Activated B cell treated with CpG ODN at 0.5 μM for 24 hours (primary cell): Measurements from ENCODE around the gene EVI5L. TPM values are rescaled to one million over a fixed set of nuclear protein-coding genes. Genes with fewer than 3 reads are reported as not detected.

Experiments used
- ATAC-seq: fragments of 200-7000 bp; cut with Tn5 transposase; one replicate; pipeline ENCODE4 v1.10.0; 2021; ENCODE audit warnings: low read depth, mild to moderate bottlenecking, moderate library complexity
- CTCF ChIA-PET: fragments of 350-600 bp; sonication (Branson Sonifier 250); formaldehyde crosslinking; loops from one replicate; lab custom pipeline; 2021; ENCODE audit warnings: antibody characterized with exemption; lab: Charles Lee
- POLR2A ChIA-PET: fragments of 350-600 bp; sonication (Branson Sonifier 250); formaldehyde crosslinking; loops from one replicate; lab custom pipeline; 2021; ENCODE audit warnings: antibody characterized with exemption; lab: Charles Lee
- DNase-seq: peaks from one replicate; pipeline ENCODE4 v3.0.0; 2022
- H3K27ac Mint-ChIP-seq: one replicate; pipeline ENCODE4 v1.8.0; 2020; ENCODE audit warnings: mixed read lengths
- H3K27me3 Mint-ChIP-seq: one replicate; pipeline ENCODE4 v1.8.0; 2021; ENCODE audit warnings: mixed read lengths
- H3K36me3 Mint-ChIP-seq: one replicate; pipeline ENCODE4 v1.8.0; 2021; ENCODE audit warnings: low read depth, mixed read lengths
- H3K4me1 Mint-ChIP-seq: one replicate; pipeline ENCODE4 v1.8.0; 2021; ENCODE audit warnings: mixed read lengths
- H3K4me3 Mint-ChIP-seq: one replicate; pipeline ENCODE4 v1.8.0; 2020; ENCODE audit warnings: mild to moderate bottlenecking, mixed read lengths
- H3K9me3 Mint-ChIP-seq: one replicate; pipeline ENCODE4 v1.8.0; 2020; ENCODE audit warnings: mixed read lengths
- CTCF ChIP-seq: fragments of 200-600 bp; IDR thresholded peaks from one replicate; pipeline ENCODE4 v1.8.0; 2022; ENCODE audit warnings: antibody characterized with exemption, mild to moderate bottlenecking
- intact Hi-C: fragments of 100-400 bp; cut with micrococcal nuclease; formaldehyde crosslinking; loops from one replicate; pipeline ENCODE4 v1.15.1; 2024
- total RNA-seq: library from RNA; stranded (reverse); gene quantifications from 2 replicates; pipeline ENCODE4 v1.2.3, GENCODE V29; 2022

The EVI5L gene
- total RNA-seq, 1 donor from 2014 or later, result 12.8 TPM

GRCh38 chr19:7839476-7839875, 9.5 kb downstream of the EVI5L start:
- Mint-ChIP-seq H3K4me1 (no peaks in the 10 kb centered on the region), H3K9me3 (no peaks in the 10 kb centered on the region), H3K36me3 (no peaks in the 10 kb centered on the region), H3K27ac (no peak overlapping the region), H3K27me3 (no peaks in the 10 kb centered on the region), H3K4me3 (no peak overlapping the region)
- intact Hi-C loops, result no loop called here
- no peak for TF ChIP-seq CTCF
- ATAC-seq (no peak), DNase-seq (no peak)
- ChIA-PET POLR2A (no interaction called here), CTCF (no interaction called here)

GRCh38 chr19:7840629-7841028, 10.6 kb downstream of the EVI5L start:
- ATAC-seq (no peak), DNase-seq (no peak)
- no peaks in the 10 kb centered on the region for H3K9me3 Mint-ChIP-seq
- no peaks in the 10 kb centered on the region for H3K36me3 Mint-ChIP-seq
- H3K27me3 Mint-ChIP-seq, result no peaks in the 10 kb centered on the region
- no peak for TF ChIP-seq CTCF
- ChIA-PET CTCF (no interaction called here), POLR2A (no interaction called here)
- H3K27ac Mint-ChIP-seq, result no peak overlapping the region
- intact Hi-C loops, result no loop called here
- H3K4me1 Mint-ChIP-seq, result no peaks in the 10 kb centered on the region
- no peak overlapping the region for H3K4me3 Mint-ChIP-seq

- intact Hi-C loops, result no loop called here
- TF ChIP-seq CTCF, result no peak
- H3K4me1 Mint-ChIP-seq, result no peaks in the 10 kb centered on the region
- H3K9me3 Mint-ChIP-seq, result no peaks in the 10 kb centered on the region
- ChIA-PET POLR2A (no interaction called here), CTCF (no interaction called here)
- no peak overlapping the region for H3K27ac Mint-ChIP-seq
- H3K27me3 Mint-ChIP-seq, result no peaks in the 10 kb centered on the region
- ATAC-seq (no peak), DNase-seq (no peak)
- no peaks in the 10 kb centered on the region for H3K36me3 Mint-ChIP-seq
- H3K4me3 Mint-ChIP-seq, result no peak overlapping the region
Measured at GRCh38 chr19:7841751-7842660, 12.0 kb downstream of the EVI5L start.

GRCh38 chr19:7842661-7843294, 12.8 kb downstream of the EVI5L start:
- no peak overlapping the region for H3K4me3 Mint-ChIP-seq
- no peaks in the 10 kb centered on the region for H3K27me3 Mint-ChIP-seq
- no peak for DNase-seq
- intact Hi-C loops, result no loop called here
- TF ChIP-seq CTCF, result no peak
- H3K27ac Mint-ChIP-seq, result no peak overlapping the region
- H3K9me3 Mint-ChIP-seq, result no peaks in the 10 kb centered on the region
- ChIA-PET POLR2A (no interaction called here), CTCF (no interaction called here)
- ATAC-seq, result no peak
- H3K36me3 Mint-ChIP-seq, result no peaks in the 10 kb centered on the region
- no peaks in the 10 kb centered on the region for H3K4me1 Mint-ChIP-seq

GRCh38 chr19:7843521-7843920, 13.5 kb downstream of the EVI5L start:
- DNase-seq (no peak), ATAC-seq (no peak)
- Mint-ChIP-seq H3K9me3 (no peaks in the 10 kb centered on the region), H3K27ac (no peak overlapping the region), H3K4me1 (no peaks in the 10 kb centered on the region), H3K4me3 (no peak overlapping the region), H3K36me3 (no peaks in the 10 kb centered on the region), H3K27me3 (no peaks in the 10 kb centered on the region)
- TF ChIP-seq CTCF, result no peak
- ChIA-PET POLR2A (no interaction called here), CTCF (no interaction called here)
- intact Hi-C loops, result no loop called here
